IMR-90 (cell line): ENCODE results near the gene SFT2D3. TPM values are rescaled to one million over a fixed set of nuclear protein-coding genes. Genes with fewer than 3 reads are reported as not detected.
A peak's percentile ranks its signal among the peaks of the same experiment; 100 is the strongest.

Source experiments
- ATAC-seq: fragments of 200-7000 bp; cut with Tn5 transposase; 2 replicates; pipeline ENCODE4 v1.9.1; 2020; ENCODE audit warnings: low read depth, mild to moderate bottlenecking, moderate library complexity
- BruUV-seq: library from RNA; stranded (reverse); fragments of 400-500 nt; replicated peaks from 2 replicates; lab custom pipeline; 2021; lab: Mats Ljungman, UMichigan
- CTCF ChIA-PET: fragments of 300-600 bp; formaldehyde crosslinking; extraction: SDS; loops from one replicate; lab custom pipeline; 2021; ENCODE audit warnings: antibody characterized with exemption; lab: Yijun Ruan, JAX
- POLR2A ChIA-PET: fragments of 300-600 bp; sonication (Branson Sonifier 250); formaldehyde crosslinking; loops from one replicate; lab custom pipeline; 2022; ENCODE audit warnings: antibody characterized with exemption; ENCODE audit not compliant: unreplicated experiment; lab: Charles Lee
- DNase-seq: peaks from one replicate; pipeline ENCODE4 v3.0.0; 2013
- H2AFZ ChIP-seq: replicated peaks from 2 replicates; pipeline ENCODE3; 2013; ENCODE audit warnings: low read length, mild to moderate bottlenecking; ENCODE audit not compliant: poor library complexity
- H2AK5ac ChIP-seq: 2 replicates; pipeline ENCODE4 v1.6.1; 2013; ENCODE audit warnings: low read depth, low read length, inconsistent platforms
- H2AK9ac ChIP-seq: replicated peaks from 2 replicates; pipeline ENCODE3; 2013; ENCODE audit warnings: mild to moderate bottlenecking, low read depth, low read length, moderate library complexity; ENCODE audit not compliant: poor library complexity
- H2BK120ac ChIP-seq: 2 replicates; pipeline ENCODE4 v1.6.1; 2013; ENCODE audit warnings: low read depth, low read length, inconsistent platforms
- H2BK15ac ChIP-seq: 3 replicates; pipeline ENCODE4 v1.6.1; 2013; ENCODE audit warnings: low read depth, low read length, inconsistent platforms
- H2BK20ac ChIP-seq: 2 replicates; pipeline ENCODE4 v1.6.1; 2013; ENCODE audit warnings: low read depth, mild to moderate bottlenecking, inconsistent platforms, low read length, moderate library complexity
- H2BK5ac ChIP-seq: 2 replicates; pipeline ENCODE4 v1.6.1; 2013; ENCODE audit warnings: mild to moderate bottlenecking, low read depth, low read length, inconsistent platforms; ENCODE audit not compliant: poor library complexity, severe bottlenecking
- H3K14ac ChIP-seq: replicated peaks from 2 replicates; pipeline ENCODE4 v1.6.1; 2013; ENCODE audit warnings: low read depth, low read length, inconsistent platforms
- H3K18ac ChIP-seq: 2 replicates; pipeline ENCODE4 v1.6.1; 2013; ENCODE audit warnings: low read depth, low read length, control low read depth
- H3K23ac ChIP-seq: 2 replicates; pipeline ENCODE4 v1.6.1; 2013; ENCODE audit warnings: low read depth, low read length, inconsistent platforms
- H3K27ac ChIP-seq: 2 replicates; pipeline ENCODE4 v1.5.1; 2013; ENCODE audit warnings: mild to moderate bottlenecking, control low read depth, low read length; ENCODE audit not compliant: insufficient read depth
- H3K27me3 ChIP-seq: 2 replicates; pipeline ENCODE4 v1.6.1; 2013; ENCODE audit warnings: low read length; ENCODE audit not compliant: control insufficient read depth, insufficient read depth
- H3K36me3 ChIP-seq: 2 replicates; pipeline ENCODE4 v1.6.1; 2013; ENCODE audit warnings: low read length, mixed read lengths; ENCODE audit not compliant: control insufficient read depth, insufficient read depth
- H3K4ac ChIP-seq: 2 replicates; pipeline ENCODE4 v1.6.1; 2013; ENCODE audit warnings: low read depth, low read length, inconsistent platforms
- H3K4me1 ChIP-seq: 2 replicates; pipeline ENCODE4 v1.6.1; 2013; ENCODE audit warnings: low read length, mixed read lengths; ENCODE audit not compliant: control insufficient read depth, insufficient read depth
- H3K4me2 ChIP-seq: 2 replicates; pipeline ENCODE4 v1.6.1; 2013; ENCODE audit warnings: low read depth, mild to moderate bottlenecking, control low read depth, low read length, moderate library complexity
- H3K4me3 ChIP-seq: 2 replicates; pipeline ENCODE4 v1.5.1; 2013; ENCODE audit warnings: low read depth, mild to moderate bottlenecking, control low read depth, low read length, moderate library complexity; ENCODE audit not compliant: insufficient read depth
- H3K56ac ChIP-seq: 2 replicates; pipeline ENCODE4 v1.6.1; 2013; ENCODE audit warnings: low read length, inconsistent platforms; ENCODE audit not compliant: insufficient read depth; ENCODE audit errors: extremely low read depth
- H3K79me1 ChIP-seq, 2 experiments: 2 replicates each; pipeline ENCODE4 v1.6.1; 2013; ENCODE audit warnings: low read length in 2 of 2, inconsistent platforms in 1 of 2, low read depth in 1 of 2
- H3K9ac ChIP-seq: 2 replicates; pipeline ENCODE4 v1.6.1; 2013; ENCODE audit warnings: low read depth, low read length, control low read depth
- H3K9me1 ChIP-seq: 2 replicates; pipeline ENCODE4 v1.6.1; 2013; ENCODE audit warnings: low read length, inconsistent platforms; ENCODE audit not compliant: insufficient read depth
- H3K9me3 ChIP-seq: 2 replicates; pipeline ENCODE4 v1.6.1; 2013; ENCODE audit warnings: low read length; ENCODE audit not compliant: control insufficient read depth, insufficient read depth
- H4K20me1 ChIP-seq: 2 replicates; pipeline ENCODE4 v1.6.1; 2013; ENCODE audit warnings: low read length, inconsistent platforms; ENCODE audit not compliant: insufficient read depth
- H4K5ac ChIP-seq: 2 replicates; pipeline ENCODE4 v1.6.1; 2013; ENCODE audit warnings: mild to moderate bottlenecking, low read depth, low read length, control low read depth
- H4K8ac ChIP-seq, 2 experiments: 2 replicates each; pipeline ENCODE4 v1.6.1; 2013; ENCODE audit warnings: low read depth in 2 of 2, low read length in 2 of 2, control low read depth in 1 of 2, inconsistent platforms in 1 of 2
- H4K91ac ChIP-seq: 2 replicates; pipeline ENCODE4 v1.6.1; 2013; ENCODE audit warnings: low read depth, low read length, inconsistent platforms; ENCODE audit not compliant: insufficient read depth
- BHLHE40 ChIP-seq: fragments of 150-350 bp; IDR thresholded peaks from 2 replicates; pipeline ENCODE4 v1.6.1; 2016; ENCODE audit warnings: mild to moderate bottlenecking, low read depth, low read length
- CEBPB ChIP-seq: IDR thresholded peaks from 2 replicates; pipeline ENCODE4 v1.6.1; 2012; ENCODE audit warnings: low read depth, low read length, improper control_type of control experiment
- CHD1 ChIP-seq: IDR thresholded peaks from 2 replicates; pipeline ENCODE4 v1.6.1; 2012; ENCODE audit warnings: low read depth, low read length, improper control_type of control experiment
- FOS ChIP-seq: fragments of 150-350 bp; IDR thresholded peaks from 2 replicates; pipeline ENCODE4 v1.6.1; 2016; ENCODE audit warnings: low read depth, low read length
- MXI1 ChIP-seq: IDR thresholded peaks from 2 replicates; pipeline ENCODE4 v1.6.1; 2012; ENCODE audit warnings: low read depth, mild to moderate bottlenecking, low read length, moderate library complexity, borderline replicate concordance
- WGBS, 2 experiments: methylation state at CpG; one replicate each; pipeline versions ENCODE4 v1.1.5 to v1.1.7; 2013; ENCODE audit warnings: missing lambda C conversion rate in 2 of 2; ENCODE audit not compliant: insufficient read length in 1 of 2; ENCODE audit errors: extremely low coverage in 2 of 2; 5-methylcytosine and 5-hydroxymethylcytosine counted together
- dilution Hi-C: fragments of 300-500 bp; cut with HindIII; formaldehyde crosslinking; loops from one replicate; pipeline ENCODE4 v1.14.3; 2018; ENCODE audit warnings: low sequenced_read_pairs; ENCODE audit not compliant: unreplicated experiment
- in situ Hi-C: fragments of 300-500 bp; cut with MboI; formaldehyde crosslinking; loops from 3 replicates; pipeline ENCODE4 v1.14.3; 2019; ENCODE audit warnings: low sequenced_read_pairs, inconsistent platforms, mixed read lengths
- intact Hi-C: fragments of 100-400 bp; cut with micrococcal nuclease; formaldehyde crosslinking; loops from 2 replicates; pipeline ENCODE4 v1.10.0; 2022
- polyA plus RNA-seq, 3 experiments: library from polyadenylated mRNA; depleted of rRNA; stranded (reverse); fragments of >200 nt; gene quantifications; 2 replicates each; pipeline ENCODE4 v1.2.3, GENCODE V29; 2012; ENCODE audit warnings: low replicate concordance in 1 of 3
- total RNA-seq: library from RNA; depleted of rRNA; stranded (reverse); fragments of >200 nt; gene quantifications from 2 replicates; pipeline ENCODE4 v1.2.3, GENCODE V29; 2012

The SFT2D3 gene
- total and polyA plus RNA-seq, 2 of the 4 experiments (the other 2 are of a cell fraction) = 2.5 to 3.1 TPM

GRCh38 chr2:127680706-127681287 lies 20.5 kb upstream of the SFT2D3 start:
- H3K36me3 ChIP-seq = no peaks in the 10 kb centered on the region
- H3K9ac ChIP-seq = no peak overlapping the region
- BruUV-seq = no TSS peak
- H3K9me3 ChIP-seq = no peaks in the 10 kb centered on the region
- H3K27me3 ChIP-seq = peaks cover 22% of the 10 kb centered on the region
- H2AK9ac ChIP-seq = peak overlapping the region; percentile 52
- no peaks in the 10 kb centered on the region for H4K20me1 ChIP-seq
- no peak overlapping the region for H2BK120ac ChIP-seq
- H3K23ac ChIP-seq = no peak overlapping the region
- intact Hi-C loops = no loop called here
- no peak overlapping the region for H2BK5ac ChIP-seq
- H2BK15ac ChIP-seq = no peak overlapping the region
- dilution Hi-C loops = no loop called here
- DNase-seq (no peak), ATAC-seq (no peak)
- no peak overlapping the region for H3K27ac ChIP-seq
- no peak overlapping the region for H3K56ac ChIP-seq
- H2AK5ac ChIP-seq = no peak overlapping the region
- H3K4ac ChIP-seq = no peak overlapping the region
- in situ Hi-C loops = no loop called here
- no peak overlapping the region for H2AFZ ChIP-seq
- H3K9me1 ChIP-seq = peaks cover 9% of the 10 kb centered on the region; the same call in 1 of the 2 replicates
- TF ChIP-seq BHLHE40 = no peak
- TF ChIP-seq FOS = no peak
- TF ChIP-seq CEBPB = no peak
- no peak for TF ChIP-seq CHD1
- no peak for TF ChIP-seq MXI1
- H4K91ac ChIP-seq = no peak overlapping the region
- H3K14ac ChIP-seq = no peak overlapping the region
- no peaks in the 10 kb centered on the region for H3K79me1 ChIP-seq
- no peak overlapping the region for H4K5ac ChIP-seq
- WGBS, 2 experiments = 77% methylated on average over 7 of the region's 19 CpGs; no CpG with 5 or more reads in 1 of the 2 experiments
- H2BK20ac ChIP-seq = no peak overlapping the region
- CTCF ChIA-PET = no interaction called here
- peaks cover 4% of the 10 kb centered on the region for H3K4me1 ChIP-seq
- no peak overlapping the region for H3K4me3 ChIP-seq
- POLR2A ChIA-PET = no interaction called here
- H3K18ac ChIP-seq = no peak overlapping the region
- H3K4me2 ChIP-seq = no peak overlapping the region
- no peak overlapping the region for H4K8ac ChIP-seq
